Activated CD4-positive, alpha-beta T cell treated with anti-CD3 and anti-CD28 coated beads, Interleukin-2, amount 10 ng/mL, durations not matched to agents 7 days and 5 days (primary cell): ENCODE data around the gene CAPN14. TPM values are rescaled to one million over a fixed set of nuclear protein-coding genes. Genes with fewer than 3 reads are reported as not detected.

Experiments used
- CTCF ChIA-PET: fragments of 350-600 bp; sonication (Branson Sonifier 250); formaldehyde crosslinking; loops from one replicate; lab custom pipeline; 2021; ENCODE audit warnings: antibody characterized with exemption; lab: Charles Lee
- POLR2A ChIA-PET: fragments of 350-600 bp; sonication (Branson Sonifier 250); formaldehyde crosslinking; loops from one replicate; lab custom pipeline; 2021; ENCODE audit warnings: antibody characterized with exemption; lab: Charles Lee
- DNase-seq: peaks from one replicate; pipeline ENCODE4 v3.0.0-alpha.2; 2020
- H3K27ac Mint-ChIP-seq: one replicate; pipeline ENCODE4 v1.8.0; 2021; ENCODE audit warnings: mild to moderate bottlenecking, moderate library complexity, mixed read lengths
- H3K27me3 Mint-ChIP-seq: one replicate; pipeline ENCODE4 v1.8.0; 2021; ENCODE audit warnings: mixed read lengths
- H3K36me3 Mint-ChIP-seq: one replicate; pipeline ENCODE4 v1.8.0; 2021; ENCODE audit warnings: low read depth, mixed read lengths
- H3K4me1 Mint-ChIP-seq: one replicate; pipeline ENCODE4 v1.8.0; 2021; ENCODE audit warnings: mixed read lengths
- H3K4me3 Mint-ChIP-seq: one replicate; pipeline ENCODE4 v1.8.0; 2021; ENCODE audit warnings: mild to moderate bottlenecking, moderate library complexity, mixed read lengths
- H3K9me3 Mint-ChIP-seq: one replicate; pipeline ENCODE4 v1.8.0; 2021; ENCODE audit warnings: mixed read lengths
- total RNA-seq, 2 experiments: library from RNA; stranded (reverse); gene quantifications; one replicate each; pipeline ENCODE4 v1.2.3, GENCODE V29; 2021

The CAPN14 gene
- total RNA-seq, 2 experiments from 2014 or later, result 0.10 to 0.12 TPM

DNA sequence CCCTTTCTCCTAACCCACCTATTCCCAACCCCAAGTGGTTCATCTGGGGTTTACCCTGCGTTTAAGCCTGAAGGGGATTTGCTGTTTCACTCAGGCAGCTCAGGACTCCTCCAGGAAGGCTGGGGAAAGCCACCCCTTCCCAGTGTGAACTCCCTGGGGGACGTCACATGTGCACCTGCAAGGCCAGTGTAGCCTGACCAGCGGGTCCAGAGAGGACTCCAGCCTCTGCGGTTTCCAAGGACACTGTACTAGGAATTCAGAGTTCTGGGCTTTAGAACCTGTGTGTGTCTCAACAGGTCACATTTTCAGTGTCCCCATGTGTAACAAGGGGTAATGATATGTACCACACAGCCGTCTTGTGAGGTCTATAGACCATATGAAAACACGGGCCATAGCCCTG is 34.5 kb upstream of the CAPN14 start:
- H3K4me3 Mint-ChIP-seq, result no peak overlapping the region
- H3K27ac Mint-ChIP-seq, result no peak overlapping the region
- H3K4me1 Mint-ChIP-seq, result no peaks in the 10 kb centered on the region
- CTCF ChIA-PET, result interaction anchor here (0.6 kb wide), 1 partner anchor 12 kb away, joined by 3 read pairs; no protein-coding TSS in a partner anchor
- H3K9me3 Mint-ChIP-seq, result no peaks in the 10 kb centered on the region
- no peak for DNase-seq
- POLR2A ChIA-PET, result no interaction called here
- H3K27me3 Mint-ChIP-seq, result no peaks in the 10 kb centered on the region
- H3K36me3 Mint-ChIP-seq, result no peaks in the 10 kb centered on the region

- no peak overlapping the region for H3K27ac Mint-ChIP-seq
- no peaks in the 10 kb centered on the region for H3K36me3 Mint-ChIP-seq
- no peak overlapping the region for H3K4me3 Mint-ChIP-seq
- CTCF ChIA-PET, result no interaction called here
- H3K4me1 Mint-ChIP-seq, result no peaks in the 10 kb centered on the region
- POLR2A ChIA-PET, result no interaction called here
- no peaks in the 10 kb centered on the region for H3K27me3 Mint-ChIP-seq
- no peak for DNase-seq
- no peaks in the 10 kb centered on the region for H3K9me3 Mint-ChIP-seq
Measured at GRCh38 chr2:31251018-31251417, 33.7 kb upstream of the CAPN14 start.

DNA sequence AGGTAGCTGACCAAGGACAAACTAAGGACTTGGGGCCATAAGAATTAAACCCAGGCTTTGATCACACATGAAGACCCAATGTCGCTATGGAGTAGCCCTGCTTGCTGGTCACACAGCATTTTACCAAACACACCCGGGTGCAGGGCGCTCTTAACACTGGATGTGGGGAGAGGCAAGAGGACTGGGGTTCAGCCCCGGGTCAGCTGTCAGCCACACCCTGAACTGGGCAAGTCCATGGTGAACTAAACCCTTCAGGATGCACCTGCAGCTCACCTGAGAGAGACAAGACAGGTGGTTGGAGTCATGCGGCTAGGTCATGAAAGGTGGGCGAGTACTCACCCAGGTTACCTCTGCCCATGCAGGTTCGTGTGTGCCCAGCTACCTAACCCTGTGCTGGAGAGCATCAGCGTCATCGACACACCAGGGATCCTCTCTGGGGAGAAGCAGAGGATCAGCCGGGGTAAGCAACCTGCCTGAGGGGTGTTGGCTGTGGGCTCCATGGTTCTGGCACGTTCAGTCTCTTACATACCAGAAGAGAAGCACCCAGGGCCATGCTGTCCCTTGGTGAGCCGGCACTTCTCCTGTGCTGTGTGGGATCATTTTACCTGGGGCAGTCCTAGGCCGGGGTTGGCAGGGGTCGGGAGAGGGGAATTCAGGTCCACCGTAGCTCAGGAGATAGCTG is 31.8 kb upstream of the CAPN14 start:
- no peaks in the 10 kb centered on the region for H3K36me3 Mint-ChIP-seq
- H3K27me3 Mint-ChIP-seq, result no peaks in the 10 kb centered on the region
- CTCF ChIA-PET, result interaction anchor here (0.7 kb wide), 1 partner anchor 537 kb away, joined by 4 read pairs; no protein-coding TSS in a partner anchor
- POLR2A ChIA-PET, result no interaction called here
- H3K4me1 Mint-ChIP-seq, result no peaks in the 10 kb centered on the region
- no peaks in the 10 kb centered on the region for H3K9me3 Mint-ChIP-seq
- no peak for DNase-seq
- H3K4me3 Mint-ChIP-seq, result no peak overlapping the region
- H3K27ac Mint-ChIP-seq, result no peak overlapping the region

GRCh38 chr2:31248139-31248538 is 30.8 kb upstream of the CAPN14 start:
- ChIA-PET POLR2A (no interaction called here), CTCF (no interaction called here)
- Mint-ChIP-seq H3K9me3 (no peaks in the 10 kb centered on the region), H3K36me3 (no peaks in the 10 kb centered on the region), H3K27ac (no peak overlapping the region), H3K4me3 (no peak overlapping the region), H3K27me3 (no peaks in the 10 kb centered on the region), H3K4me1 (no peaks in the 10 kb centered on the region)
- DNase-seq, result no peak

DNA sequence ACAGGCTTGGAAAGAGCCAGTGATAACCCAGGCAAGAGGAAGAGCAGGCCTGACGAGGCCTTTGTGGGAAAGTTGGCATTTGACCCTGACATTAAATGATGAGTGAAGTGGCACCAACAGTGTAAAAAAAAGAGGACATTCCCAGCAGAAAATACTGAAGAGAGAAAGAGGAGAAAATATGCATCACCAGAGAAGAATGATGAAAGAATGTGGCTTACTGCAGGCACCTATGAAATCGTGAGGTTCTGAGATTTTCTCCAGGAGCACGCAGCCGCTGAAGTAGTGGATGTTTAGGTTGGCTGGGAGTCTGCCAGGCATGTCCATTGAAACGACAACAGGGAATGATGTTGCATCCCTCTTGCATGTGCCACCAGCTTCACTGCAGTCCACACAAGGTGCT is 30.4 kb upstream of the CAPN14 start:
- H3K4me3 Mint-ChIP-seq, result no peak overlapping the region
- no peaks in the 10 kb centered on the region for H3K27me3 Mint-ChIP-seq
- POLR2A ChIA-PET, result no interaction called here
- DNase-seq, result no peak
- H3K9me3 Mint-ChIP-seq, result no peaks in the 10 kb centered on the region
- H3K4me1 Mint-ChIP-seq, result no peaks in the 10 kb centered on the region
- H3K27ac Mint-ChIP-seq, result no peak overlapping the region
- H3K36me3 Mint-ChIP-seq, result no peaks in the 10 kb centered on the region
- CTCF ChIA-PET, result no interaction called here

- Mint-ChIP-seq H3K4me1 (peaks cover 5% of the 10 kb centered on the region), H3K9me3 (no peaks in the 10 kb centered on the region), H3K27me3 (no peaks in the 10 kb centered on the region), H3K36me3 (no peaks in the 10 kb centered on the region), H3K4me3 (no peak overlapping the region), H3K27ac (no peak overlapping the region)
- CTCF ChIA-PET, result interaction anchor here (1.4 kb wide), 1 partner anchor 26 kb away, joined by 3 read pairs; no protein-coding TSS in a partner anchor
- DNase-seq, result no peak
- POLR2A ChIA-PET, result no interaction called here
Measured at GRCh38 chr2:31246184-31246852, 29.0 kb upstream of the CAPN14 start.

GRCh38 chr2:31244101-31244500 is 26.8 kb upstream of the CAPN14 start:
- ChIA-PET POLR2A (no interaction called here), CTCF (no interaction called here)
- no peaks in the 10 kb centered on the region for H3K9me3 Mint-ChIP-seq
- no peak overlapping the region for H3K4me3 Mint-ChIP-seq
- peaks cover 6% of the 10 kb centered on the region for H3K4me1 Mint-ChIP-seq
- no peaks in the 10 kb centered on the region for H3K27me3 Mint-ChIP-seq
- H3K27ac Mint-ChIP-seq, result no peak overlapping the region
- no peak for DNase-seq
- no peaks in the 10 kb centered on the region for H3K36me3 Mint-ChIP-seq

DNA sequence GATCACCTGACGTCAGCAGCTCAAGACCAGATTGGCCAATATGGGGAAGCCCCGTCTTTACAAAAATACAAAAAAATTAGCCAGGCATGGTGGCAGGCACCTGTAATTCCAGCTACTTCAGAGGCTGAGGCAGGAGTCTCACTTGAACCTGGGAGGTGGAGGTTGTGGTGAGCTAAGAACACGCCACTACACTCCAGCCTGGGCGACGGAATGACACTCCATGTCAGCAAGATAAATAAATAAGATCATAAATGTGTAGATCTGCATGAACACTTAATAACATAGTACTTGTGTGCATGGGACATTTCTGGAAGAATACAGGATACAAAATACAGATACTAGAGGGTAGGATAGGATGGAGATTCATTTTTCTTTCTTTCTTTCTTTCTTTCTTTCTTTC is 25.7 kb upstream of the CAPN14 start:
- POLR2A ChIA-PET, result no interaction called here
- H3K4me3 Mint-ChIP-seq, result no peak overlapping the region
- no peaks in the 10 kb centered on the region for H3K36me3 Mint-ChIP-seq
- CTCF ChIA-PET, result no interaction called here
- no peak overlapping the region for H3K27ac Mint-ChIP-seq
- H3K9me3 Mint-ChIP-seq, result no peaks in the 10 kb centered on the region
- no peak for DNase-seq
- no peaks in the 10 kb centered on the region for H3K27me3 Mint-ChIP-seq
- peaks cover 6% of the 10 kb centered on the region for H3K4me1 Mint-ChIP-seq

- Mint-ChIP-seq H3K27ac (no peak overlapping the region), H3K4me3 (no peak overlapping the region), H3K4me1 (peaks cover 6% of the 10 kb centered on the region), H3K9me3 (no peaks in the 10 kb centered on the region), H3K27me3 (no peaks in the 10 kb centered on the region), H3K36me3 (no peaks in the 10 kb centered on the region)
- DNase-seq, result no peak
- CTCF ChIA-PET, result no interaction called here
- POLR2A ChIA-PET, result no interaction called here
Measured at GRCh38 chr2:31241625-31242270, 24.4 kb upstream of the CAPN14 start.

DNA sequence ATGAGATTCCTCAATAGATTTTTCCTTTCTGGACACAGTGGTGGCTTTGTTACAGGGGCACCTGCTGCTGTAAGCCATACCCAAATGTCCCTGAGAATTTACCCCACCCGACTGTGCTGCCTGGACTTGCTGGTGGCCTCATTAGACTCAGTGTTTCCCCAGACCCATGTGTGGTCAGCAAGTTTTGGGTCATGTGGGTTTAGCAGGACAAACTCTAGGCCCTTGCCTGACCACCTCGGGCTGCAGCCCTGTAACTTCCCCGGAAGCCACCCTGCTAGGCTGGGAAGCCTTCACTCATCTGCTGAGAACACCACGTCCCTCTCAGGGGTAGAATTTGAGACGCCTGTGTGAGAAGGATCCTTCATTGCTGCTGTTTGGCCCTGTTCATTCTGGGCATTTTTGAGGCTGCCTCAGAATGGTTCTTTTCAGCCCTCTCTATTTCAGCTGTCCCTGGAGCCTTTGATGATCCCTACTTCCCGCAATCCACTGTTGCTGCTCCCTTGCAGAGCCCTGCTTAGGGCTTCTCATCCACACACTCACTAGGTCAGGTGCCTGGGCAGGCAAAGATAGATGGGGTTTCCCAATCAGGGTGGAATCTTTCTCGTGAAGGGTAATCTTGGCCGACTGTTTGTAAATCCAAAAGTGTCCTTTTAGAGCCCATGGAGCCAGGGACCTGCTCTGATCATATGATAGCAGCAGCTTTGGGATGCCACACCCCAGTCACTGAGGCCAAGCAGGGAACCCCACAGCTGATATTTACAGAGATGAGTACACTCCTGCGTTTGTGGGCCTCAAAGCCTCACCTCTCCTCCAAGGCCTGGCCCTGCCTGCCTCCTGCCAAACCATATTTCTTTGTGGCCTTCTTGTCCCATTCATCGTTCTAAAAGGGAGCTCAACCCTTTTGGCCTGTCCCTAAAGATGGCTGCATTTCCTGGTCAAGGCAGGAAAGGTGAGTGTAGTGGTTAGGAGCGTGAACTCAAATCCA is 23.4 kb upstream of the CAPN14 start:
- ChIA-PET POLR2A (no interaction called here), CTCF (interaction anchor here (0.6 kb wide), 1 partner anchor 11 kb away, joined by 3 read pairs; no protein-coding TSS in a partner anchor)
- no peaks in the 10 kb centered on the region for H3K36me3 Mint-ChIP-seq
- peaks cover 6% of the 10 kb centered on the region for H3K4me1 Mint-ChIP-seq
- H3K27me3 Mint-ChIP-seq, result no peaks in the 10 kb centered on the region
- DNase-seq, result no peak
- H3K9me3 Mint-ChIP-seq, result no peaks in the 10 kb centered on the region
- H3K4me3 Mint-ChIP-seq, result no peak overlapping the region
- no peak overlapping the region for H3K27ac Mint-ChIP-seq

GRCh38 chr2:31239593-31240177 is 22.4 kb upstream of the CAPN14 start:
- ChIA-PET CTCF (interaction anchor here (0.6 kb wide), 1 partner anchor 12 kb away, joined by 3 read pairs; no protein-coding TSS in a partner anchor), POLR2A (no interaction called here)
- no peaks in the 10 kb centered on the region for H3K9me3 Mint-ChIP-seq
- H3K36me3 Mint-ChIP-seq, result no peaks in the 10 kb centered on the region
- no peak overlapping the region for H3K27ac Mint-ChIP-seq
- peaks cover 6% of the 10 kb centered on the region for H3K4me1 Mint-ChIP-seq
- H3K4me3 Mint-ChIP-seq, result no peak overlapping the region
- no peak for DNase-seq
- H3K27me3 Mint-ChIP-seq, result no peaks in the 10 kb centered on the region

DNA sequence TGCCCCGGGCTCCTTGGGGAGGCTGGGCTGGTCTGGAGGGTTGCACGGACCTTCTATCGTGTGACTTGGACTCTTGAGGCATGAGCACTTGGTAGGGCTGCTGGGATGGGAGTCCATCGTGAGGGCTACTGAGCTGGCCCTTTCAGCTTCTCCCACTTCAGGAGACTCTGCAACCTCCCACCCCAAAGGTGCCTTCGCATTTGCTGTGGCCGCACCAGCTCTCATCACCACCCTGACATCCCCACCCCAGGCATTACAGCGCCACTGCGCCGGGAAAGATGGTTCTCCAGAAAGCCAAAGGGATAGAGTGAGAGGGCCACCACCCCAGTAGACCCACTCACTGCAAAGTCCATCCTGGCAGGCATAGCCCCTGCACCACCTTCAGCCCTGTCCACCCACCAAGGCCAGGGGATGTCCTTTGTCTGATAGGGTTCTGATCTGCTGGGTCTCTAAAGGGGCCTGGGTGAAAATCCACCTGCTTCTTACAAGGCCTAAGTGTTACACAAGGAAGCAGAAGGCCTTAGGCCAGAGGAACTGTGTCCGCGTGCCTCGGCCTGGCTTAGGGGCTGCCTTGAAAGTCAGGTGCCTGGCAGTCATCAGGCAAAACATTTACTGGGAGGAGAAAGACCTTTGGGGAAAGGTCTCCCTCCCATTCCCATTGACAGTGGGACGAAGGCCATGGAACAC is 21.7 kb upstream of the CAPN14 start:
- H3K27me3 Mint-ChIP-seq, result no peaks in the 10 kb centered on the region
- H3K36me3 Mint-ChIP-seq, result no peaks in the 10 kb centered on the region

More for the DNA sequence above, 21.7 kb upstream of the CAPN14 start:
- Mint-ChIP-seq H3K27ac (no peak overlapping the region), H3K4me1 (peaks cover 6% of the 10 kb centered on the region), H3K4me3 (no peak overlapping the region), H3K9me3 (no peaks in the 10 kb centered on the region)
- POLR2A ChIA-PET, result no interaction called here
- DNase-seq, result no peak
- CTCF ChIA-PET, result no interaction called here
